HepG2 (cell line): ENCODE data around the gene CYP2J2. TPM values are rescaled to one million over a fixed set of nuclear protein-coding genes. Genes with fewer than 3 reads are reported as not detected.

Experiments used
- CREB1 ChIP-seq, 2 experiments: fragments of 450-650 bp in 1 of 2; IDR thresholded peaks; 2 replicates each; pipeline ENCODE4 v1.6.1; 2016 to 2017; ENCODE audit warnings: control low read depth in 1 of 2, mild to moderate bottlenecking in 1 of 2, missing compliant biosample characterization in 1 of 2, missing genetic modification characterization in 1 of 2
- DNMT1 ChIP-seq: sonication (generic); formaldehyde crosslinking; IDR thresholded peaks from 2 replicates; pipeline ENCODE4 v1.5.1; 2020; ENCODE audit warnings: mild to moderate bottlenecking, missing genetic modification reagents
- EP300 ChIP-seq, 3 experiments: sonication (generic) in 1 of 3; formaldehyde crosslinking in 1 of 3; IDR thresholded peaks; 2 replicates each; pipeline versions ENCODE4 v1.5.1 to v1.6.1; 2011 to 2020; ENCODE audit warnings: low read depth in 2 of 3, low read length in 2 of 3, borderline replicate concordance in 1 of 3, improper control_type of control experiment in 1 of 3, mild to moderate bottlenecking in 1 of 3, missing genetic modification reagents in 1 of 3, moderate library complexity in 1 of 3
- FOXA3 ChIP-seq: IDR thresholded peaks from 2 replicates; pipeline ENCODE4 v1.6.1; 2016; ENCODE audit warnings: missing genetic modification reagents, missing compliant biosample characterization
- FOXO4 ChIP-seq: sonication (generic); formaldehyde crosslinking; conservative IDR thresholded peaks from 2 replicates; pipeline ENCODE4 v1.8.1; 2023; ENCODE audit warnings: missing genetic modification reagents
- HMGXB4 ChIP-seq, 2 experiments: sonication (generic) in 1 of 2; formaldehyde crosslinking in 1 of 2; IDR thresholded peaks; 2 replicates each; pipeline versions ENCODE4 v1.4.0 to v1.6.1; 2018 to 2020; ENCODE audit warnings: missing genetic modification reagents in 2 of 2, borderline replicate concordance in 1 of 2, low read depth in 1 of 2, mild to moderate bottlenecking in 1 of 2, missing biosample characterization in 1 of 2
- HOMEZ ChIP-seq: IDR thresholded peaks from 2 replicates; pipeline ENCODE4 v1.6.1; 2016; ENCODE audit warnings: low read depth
- NBN ChIP-seq: fragments of 450-650 bp; conservative IDR thresholded peaks from 2 replicates; pipeline ENCODE4 v1.6.1; 2017
- NR1H2 ChIP-seq: sonication (generic); formaldehyde crosslinking; IDR thresholded peaks from 2 replicates; pipeline ENCODE4 v1.8.1; 2022; ENCODE audit warnings: low read depth, missing genetic modification reagents, borderline replicate concordance
- PRDM4 ChIP-seq: sonication (generic); formaldehyde crosslinking; IDR thresholded peaks from 2 replicates; pipeline ENCODE4 v1.9.0; 2021; ENCODE audit warnings: missing genetic modification reagents, borderline replicate concordance
- SALL1 ChIP-seq: sonication (generic); formaldehyde crosslinking; IDR thresholded peaks from 2 replicates; pipeline ENCODE4 v1.8.0; 2022; ENCODE audit warnings: mild to moderate bottlenecking, missing genetic modification reagents
- SMC3 ChIP-seq: IDR thresholded peaks from 2 replicates; pipeline ENCODE4 v1.6.1; 2011; ENCODE audit warnings: low read length, improper control_type of control experiment
- SP1 ChIP-seq, 2 experiments: fragments of 450-650 bp in 1 of 2; sonication (generic) in 1 of 2; formaldehyde crosslinking in 1 of 2; IDR thresholded peaks; 2 replicates each; pipeline versions ENCODE4 v1.4.0 to v1.6.1; 2016 to 2020; ENCODE audit warnings: missing genetic modification reagents in 1 of 2
- SRSF1 ChIP-seq: fragments of 200-400 bp; formaldehyde crosslinking; optimal IDR thresholded peaks from 2 replicates; pipeline ENCODE3; 2017; ENCODE audit warnings: mild to moderate bottlenecking, low read depth, low read length, moderate library complexity
- YEATS2 ChIP-seq: sonication (generic); formaldehyde crosslinking; IDR thresholded peaks from 2 replicates; pipeline ENCODE4 v1.4.0; 2020; ENCODE audit warnings: missing genetic modification reagents, borderline replicate concordance
- ZBTB25 ChIP-seq: IDR thresholded peaks from 2 replicates; pipeline ENCODE4 v1.6.1; 2018; ENCODE audit warnings: missing genetic modification reagents
- ZMYM4 ChIP-seq: sonication (generic); formaldehyde crosslinking; IDR thresholded peaks from 2 replicates; pipeline ENCODE4 v1.8.1; 2023; ENCODE audit warnings: mild to moderate bottlenecking, missing genetic modification reagents
- ZNF331 ChIP-seq: sonication (generic); formaldehyde crosslinking; IDR thresholded peaks from 2 replicates; pipeline ENCODE4 v1.4.0; 2020; ENCODE audit warnings: missing genetic modification reagents
- ZNF879 ChIP-seq: sonication (generic); formaldehyde crosslinking; IDR thresholded peaks from 2 replicates; pipeline ENCODE4 v1.8.1; 2023; ENCODE audit warnings: missing genetic modification reagents
- polyA plus RNA-seq, 8 experiments: library from polyadenylated mRNA; depleted of rRNA in 3 of 8; stranded (reverse) in 7 of 8; unstranded in 1 of 8; fragments of >200 nt; fragmentation: Illumina TruSeq in 4 of 8; extraction: Trizol in 4 of 8; gene quantifications; 2 replicates each; pipeline versions ENCODE4 v1.2.1 to v1.2.3, GENCODE V29; 2011 to 2016; ENCODE audit warnings: low read depth in 4 of 8, missing spikeins in 1 of 8, mixed read lengths in 1 of 8; ENCODE audit not compliant: insufficient read depth in 1 of 8
- total RNA-seq, 5 experiments: library from RNA; depleted of rRNA; stranded (reverse); fragments of >200 nt; fragmentation: Illumina TruSeq; extraction: Trizol; gene quantifications; 2 replicates each; pipeline ENCODE4 v1.2.3, GENCODE V29; 2016; ENCODE audit warnings: low read depth in 1 of 5

CYP2J2 gene
- total and polyA plus RNA-seq, 2 of the 13 experiments (the other 11 are each of a cell fraction or from before 2014, with no cell fraction given) = 2.1 to 5.9 TPM

- TF ChIP-seq PRDM4 = no peak
- no peak for TF ChIP-seq FOXO4 (CRISPR knock-in tag)
- TF ChIP-seq NBN = no peak
- no peak for TF ChIP-seq DNMT1 (CRISPR knock-in tag)
- peak; percentile 33; the same call in 1 of the 2 replicates for TF ChIP-seq SALL1 (CRISPR knock-in tag)
- no peak for TF ChIP-seq SP1 (IDR thresholded peaks at IDR 0.05)
- TF ChIP-seq SP1 (CRISPR knock-in tag; IDR thresholded peaks at IDR 0.05) = no peak
- no peak for TF ChIP-seq ZBTB25 (CRISPR knock-in tag)
- TF ChIP-seq YEATS2 (CRISPR knock-in tag) = peak; percentile 38; the same call in 1 of the 2 replicates
- peak; percentile 99 for TF ChIP-seq SMC3
- no peak for TF ChIP-seq SRSF1
- TF ChIP-seq FOXA3 = peak; percentile 46
- no peak for TF ChIP-seq ZNF879 (CRISPR knock-in tag)
- no peak for TF ChIP-seq HOMEZ (CRISPR knock-in tag)
- no peak for TF ChIP-seq CREB1 (IDR thresholded peaks at IDR 0.05)
- peak; percentile 53; the same call in 1 of the 2 replicates for TF ChIP-seq CREB1 (CRISPR knock-in tag; IDR thresholded peaks at IDR 0.05)
- peak in 1 of 2 experiments; percentile 59; a peak in 1 of 4 replicates for TF ChIP-seq HMGXB4 (CRISPR knock-in tag; IDR thresholded peaks at IDR 0.05; ENCODE audit: borderline replicate concordance in 1 of 2, low read depth in 1 of 2)
- TF ChIP-seq EP300 (IDR thresholded peaks at IDR 0.05; ENCODE audit: low read depth in 2 of 2, low read length in 2 of 2) = no peak
- no peak for TF ChIP-seq EP300 (CRISPR knock-in tag; IDR thresholded peaks at IDR 0.05; ENCODE audit: borderline replicate concordance)
- 0 out of 2 replicates have a peak, but pooled peaks have one; percentile 19 for TF ChIP-seq ZMYM4 (CRISPR knock-in tag)
- no peak for TF ChIP-seq NR1H2 (CRISPR knock-in tag)
- peak; percentile 21; the same call in 1 of the 2 replicates for TF ChIP-seq ZNF331 (CRISPR knock-in tag)
Observed at GRCh38 chr1:59947047-59947938, 20.7 kb upstream of the CYP2J2 start (continued).
